ENCODE data around the gene CNTLN.

- no peak for TF ChIP-seq CTCF (IDR thresholded peaks at IDR 0.05 in 2 of 3, conservative IDR thresholded peaks at IDR 0.05 in 1 of 3; ENCODE audit: borderline replicate concordance in 1 of 3, insufficient read depth in 1 of 3, low read depth in 2 of 3, low read length in 2 of 3)
- no peak for TF ChIP-seq JUND (IDR thresholded peaks at IDR 0.05)
- TF ChIP-seq MAX (IDR thresholded peaks at IDR 0.05): no peak
- TF ChIP-seq POLR2AphosphoS5 (IDR thresholded peaks at IDR 0.05; ENCODE audit: low read depth, low read length): no peak
- TF ChIP-seq EZH2phosphoT487 (IDR thresholded peaks at IDR 0.05; ENCODE audit: borderline replicate concordance): no peak
- TF ChIP-seq SRF (IDR thresholded peaks at IDR 0.05; ENCODE audit: low read depth): no peak
- TF ChIP-seq EZH2 (IDR thresholded peaks at IDR 0.05): no peak
- no peak for TF ChIP-seq POLR2A (IDR thresholded peaks at IDR 0.05; ENCODE audit: borderline replicate concordance, extremely low read depth, insufficient read depth, insufficient read length)
- no peak for TF ChIP-seq ELF1 (IDR thresholded peaks at IDR 0.05; ENCODE audit: borderline replicate concordance, low read depth)
Measured at GRCh38 chr9:17332115-17332514, 197.3 kb downstream of the CNTLN start.

Measured in HCT116 (cell line).